ENCODE results near the gene PLEKHG4.

The PLEKHG4 gene

DNA sequence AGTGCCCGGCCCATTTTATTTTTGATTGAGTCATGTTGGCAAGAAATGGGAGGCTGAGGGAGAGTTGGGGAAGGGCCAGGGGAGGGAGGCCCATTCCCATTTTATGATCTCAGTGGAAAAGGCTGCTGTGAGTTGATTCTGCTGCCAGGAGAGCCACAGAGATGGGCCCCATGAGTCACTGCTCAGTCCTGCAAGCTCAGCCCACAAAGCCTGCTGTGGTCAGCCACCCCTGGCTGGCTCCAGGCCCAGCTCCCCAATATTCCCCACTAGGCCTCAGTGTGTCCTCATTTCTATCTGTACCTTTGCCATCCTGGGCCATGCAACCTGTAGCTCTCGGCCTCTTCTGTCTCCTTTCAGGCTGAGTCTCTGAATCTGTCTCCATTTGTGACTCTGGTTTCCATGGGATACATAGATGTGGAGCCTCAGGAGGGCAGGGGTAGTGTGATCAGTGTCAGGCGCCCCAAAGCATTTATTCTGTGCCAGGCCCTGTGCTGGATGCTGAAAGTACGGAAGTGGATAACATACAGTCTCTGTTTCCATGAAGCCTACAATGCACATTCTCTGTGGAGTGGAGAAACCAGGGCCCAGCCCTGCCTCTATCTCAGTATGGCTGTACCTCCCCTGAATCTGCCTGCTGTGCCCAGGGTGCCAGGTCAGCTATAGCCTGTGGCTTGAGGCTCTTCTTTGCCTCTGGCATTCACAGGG lies 1.9 kb upstream of the PLEKHG4 start:
- H3K4me3 ChIP-seq (ENCODE audit: low read length): no peak overlapping the region
- H3K27me3 ChIP-seq (ENCODE audit: control insufficient read depth, insufficient read depth, low read length): no peaks in the 10 kb centered on the region
- H3K9me3 ChIP-seq (ENCODE audit: control insufficient read depth, low read length): no peaks in the 10 kb centered on the region
- no peaks in the 10 kb centered on the region for H3K36me3 ChIP-seq (ENCODE audit: control insufficient read depth, insufficient read depth, low read length)
- H3K4me1 ChIP-seq (ENCODE audit: control insufficient read depth, insufficient read depth, low read length): peaks cover 18% of the 10 kb centered on the region
- H3K9ac ChIP-seq (ENCODE audit: low read length): peak overlapping the region; percentile 60

GRCh38 chr16:67277999-67278772 lies 1.1 kb upstream of the PLEKHG4 start:
- no peaks in the 10 kb centered on the region for H3K36me3 ChIP-seq (ENCODE audit: control insufficient read depth, insufficient read depth, low read length)
- H3K27me3 ChIP-seq (ENCODE audit: control insufficient read depth, insufficient read depth, low read length): no peaks in the 10 kb centered on the region
- peaks cover 18% of the 10 kb centered on the region for H3K4me1 ChIP-seq (ENCODE audit: control insufficient read depth, insufficient read depth, low read length)
- no peak overlapping the region for H3K4me3 ChIP-seq (ENCODE audit: low read length)
- H3K9me3 ChIP-seq (ENCODE audit: control insufficient read depth, low read length): no peaks in the 10 kb centered on the region
- H3K9ac ChIP-seq (ENCODE audit: low read length): peak overlapping the region; percentile 60

DNA sequence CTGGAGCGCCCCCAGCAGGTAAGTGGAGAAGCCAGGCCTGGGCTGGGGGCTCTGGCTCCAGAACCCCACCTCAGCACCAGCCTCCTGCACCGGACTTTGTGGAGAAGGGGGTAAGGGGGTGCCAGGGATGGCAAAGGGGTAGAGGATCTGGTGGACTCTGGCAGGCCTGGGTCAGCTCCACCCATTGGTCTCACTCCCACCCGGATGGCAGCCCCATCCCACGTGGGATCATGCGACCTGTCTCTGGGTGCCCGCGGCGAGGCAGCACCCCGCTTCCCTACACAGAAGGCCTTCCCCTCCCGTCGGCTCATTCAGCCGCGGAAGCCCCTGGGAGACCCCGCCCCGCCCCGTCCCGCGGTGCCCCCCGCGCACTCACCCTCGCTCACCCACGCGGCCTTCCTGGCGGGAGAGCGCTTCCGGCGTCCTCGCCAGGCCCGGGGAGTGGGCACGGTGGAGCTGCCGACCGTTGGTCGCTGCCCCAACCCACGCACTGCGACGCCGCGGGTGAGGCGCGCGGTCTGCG lies 498 bp upstream of the PLEKHG4 start:
- H3K27me3 ChIP-seq (ENCODE audit: control insufficient read depth, insufficient read depth, low read length): no peaks in the 10 kb centered on the region
- H3K4me1 ChIP-seq (ENCODE audit: control insufficient read depth, insufficient read depth, low read length): peaks cover 18% of the 10 kb centered on the region
- peak overlapping the region; percentile 60 for H3K9ac ChIP-seq (ENCODE audit: low read length)
- H3K36me3 ChIP-seq (ENCODE audit: control insufficient read depth, insufficient read depth, low read length): no peaks in the 10 kb centered on the region
- H3K4me3 ChIP-seq (ENCODE audit: low read length): no peak overlapping the region
- H3K9me3 ChIP-seq (ENCODE audit: control insufficient read depth, low read length): no peaks in the 10 kb centered on the region

GRCh38 chr16:67280090-67281015 lies 1.0 kb downstream of the PLEKHG4 start:
- Histone ChIP-seq H3K9me3 (ENCODE audit: control insufficient read depth, low read length) (no peaks in the 10 kb centered on the region), H3K9ac (ENCODE audit: low read length) (no peak overlapping the region), H3K4me3 (ENCODE audit: low read length) (no peak overlapping the region), H3K27me3 (ENCODE audit: control insufficient read depth, insufficient read depth, low read length) (no peaks in the 10 kb centered on the region), H3K36me3 (ENCODE audit: control insufficient read depth, insufficient read depth, low read length) (no peaks in the 10 kb centered on the region), H3K4me1 (ENCODE audit: control insufficient read depth, insufficient read depth, low read length) (peaks cover 22% of the 10 kb centered on the region)

GRCh38 chr16:67281536-67282446 lies 2.5 kb downstream of the PLEKHG4 start:
- H3K27me3 ChIP-seq (ENCODE audit: control insufficient read depth, insufficient read depth, low read length): no peaks in the 10 kb centered on the region
- H3K4me3 ChIP-seq (ENCODE audit: low read length): no peak overlapping the region
- peaks cover 19% of the 10 kb centered on the region for H3K4me1 ChIP-seq (ENCODE audit: control insufficient read depth, insufficient read depth, low read length)
- H3K9me3 ChIP-seq (ENCODE audit: control insufficient read depth, low read length): no peaks in the 10 kb centered on the region
- no peak overlapping the region for H3K9ac ChIP-seq (ENCODE audit: low read length)
- no peaks in the 10 kb centered on the region for H3K36me3 ChIP-seq (ENCODE audit: control insufficient read depth, insufficient read depth, low read length)

GRCh38 chr16:67282447-67282805 lies 3.1 kb downstream of the PLEKHG4 start:
- Histone ChIP-seq H3K9me3 (ENCODE audit: control insufficient read depth, low read length) (no peaks in the 10 kb centered on the region), H3K27me3 (ENCODE audit: control insufficient read depth, insufficient read depth, low read length) (no peaks in the 10 kb centered on the region), H3K9ac (ENCODE audit: low read length) (no peak overlapping the region), H3K4me1 (ENCODE audit: control insufficient read depth, insufficient read depth, low read length) (peaks cover 17% of the 10 kb centered on the region), H3K36me3 (ENCODE audit: control insufficient read depth, insufficient read depth, low read length) (no peaks in the 10 kb centered on the region), H3K4me3 (ENCODE audit: low read length) (no peak overlapping the region)

GRCh38 chr16:67283039-67283825 lies 3.9 kb downstream of the PLEKHG4 start:
- H3K36me3 ChIP-seq (ENCODE audit: control insufficient read depth, insufficient read depth, low read length): no peaks in the 10 kb centered on the region
- no peak overlapping the region for H3K9ac ChIP-seq (ENCODE audit: low read length)
- no peaks in the 10 kb centered on the region for H3K9me3 ChIP-seq (ENCODE audit: control insufficient read depth, low read length)
- no peak overlapping the region for H3K4me3 ChIP-seq (ENCODE audit: low read length)
- H3K4me1 ChIP-seq (ENCODE audit: control insufficient read depth, insufficient read depth, low read length): peaks cover 11% of the 10 kb centered on the region
- H3K27me3 ChIP-seq (ENCODE audit: control insufficient read depth, insufficient read depth, low read length): no peaks in the 10 kb centered on the region

- Histone ChIP-seq H3K4me1 (ENCODE audit: control insufficient read depth, insufficient read depth, low read length) (peaks cover 5% of the 10 kb centered on the region), H3K9me3 (ENCODE audit: control insufficient read depth, low read length) (no peaks in the 10 kb centered on the region), H3K36me3 (ENCODE audit: control insufficient read depth, insufficient read depth, low read length) (no peaks in the 10 kb centered on the region), H3K4me3 (ENCODE audit: low read length) (no peak overlapping the region), H3K27me3 (ENCODE audit: control insufficient read depth, insufficient read depth, low read length) (no peaks in the 10 kb centered on the region), H3K9ac (ENCODE audit: low read length) (no peak overlapping the region)
Measured at GRCh38 chr16:67283826-67284555, 4.7 kb downstream of the PLEKHG4 start.

- Histone ChIP-seq H3K36me3 (ENCODE audit: control insufficient read depth, insufficient read depth, low read length) (no peaks in the 10 kb centered on the region), H3K4me1 (ENCODE audit: control insufficient read depth, insufficient read depth, low read length) (peaks cover 5% of the 10 kb centered on the region), H3K9ac (ENCODE audit: low read length) (no peak overlapping the region), H3K9me3 (ENCODE audit: control insufficient read depth, low read length) (no peaks in the 10 kb centered on the region), H3K4me3 (ENCODE audit: low read length) (no peak overlapping the region), H3K27me3 (ENCODE audit: control insufficient read depth, insufficient read depth, low read length) (no peaks in the 10 kb centered on the region)
Measured at GRCh38 chr16:67284699-67285646, 5.6 kb downstream of the PLEKHG4 start.

All from mucosa of stomach (tissue), 1 donor.